ENCODE data around the gene TRAF2. TPM values are rescaled to one million over a fixed set of nuclear protein-coding genes. Genes with fewer than 3 reads are reported as not detected.

Gene TRAF2
- total and polyA plus RNA-seq, 2 donors from 2014 or later = 11.4 to 16.9 TPM

GRCh38 chr9:136853596-136854112 is 32.7 kb upstream of the TRAF2 start:
- no peak for FAIRE-seq
- DNase-seq = peak in 1 of 5 donors; percentile 71
- TF ChIP-seq, protein P1, sequence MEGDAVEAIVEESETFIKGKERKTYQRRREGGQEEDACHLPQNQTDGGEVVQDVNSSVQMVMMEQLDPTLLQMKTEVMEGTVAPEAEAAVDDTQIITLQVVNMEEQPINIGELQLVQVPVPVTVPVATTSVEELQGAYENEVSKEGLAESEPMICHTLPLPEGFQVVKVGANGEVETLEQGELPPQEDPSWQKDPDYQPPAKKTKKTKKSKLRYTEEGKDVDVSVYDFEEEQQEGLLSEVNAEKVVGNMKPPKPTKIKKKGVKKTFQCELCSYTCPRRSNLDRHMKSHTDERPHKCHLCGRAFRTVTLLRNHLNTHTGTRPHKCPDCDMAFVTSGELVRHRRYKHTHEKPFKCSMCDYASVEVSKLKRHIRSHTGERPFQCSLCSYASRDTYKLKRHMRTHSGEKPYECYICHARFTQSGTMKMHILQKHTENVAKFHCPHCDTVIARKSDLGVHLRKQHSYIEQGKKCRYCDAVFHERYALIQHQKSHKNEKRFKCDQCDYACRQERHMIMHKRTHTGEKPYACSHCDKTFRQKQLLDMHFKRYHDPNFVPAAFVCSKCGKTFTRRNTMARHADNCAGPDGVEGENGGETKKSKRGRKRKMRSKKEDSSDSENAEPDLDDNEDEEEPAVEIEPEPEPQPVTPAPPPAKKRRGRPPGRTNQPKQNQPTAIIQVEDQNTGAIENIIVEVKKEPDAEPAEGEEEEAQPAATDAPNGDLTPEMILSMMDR (IDR thresholded peaks at IDR 0.05; ENCODE audit: borderline replicate concordance, extremely low read depth, insufficient read depth) = no peak
- no peaks in the 10 kb centered on the region for H3K27me3 ChIP-seq (ENCODE audit: control insufficient read depth, insufficient read depth, low read length)
- no peak overlapping the region for H3K4me3 ChIP-seq (ENCODE audit: low read length in 3 of 3)
- no peak overlapping the region for H3K9ac ChIP-seq (ENCODE audit: low read length in 3 of 3)
- H3K4me1 ChIP-seq (ENCODE audit: control insufficient read depth in 2 of 3, insufficient read depth in 2 of 3, low read depth in 1 of 3, low read length in 3 of 3) = peaks cover 0 to 24% (median 3%) of the 10 kb centered on the region in 3 donors
- intact Hi-C loops (cut with DNase I) = no loop called here
- H3K27ac ChIP-seq (ENCODE audit: low read depth in 2 of 2, low read length in 2 of 2) = no peak overlapping the region
- no peaks in the 10 kb centered on the region for H3K9me3 ChIP-seq (ENCODE audit: control insufficient read depth in 2 of 3, insufficient read depth in 1 of 3, low read length in 3 of 3)
- no peaks in the 10 kb centered on the region for H3K36me3 ChIP-seq (ENCODE audit: control insufficient read depth in 2 of 3, insufficient read depth in 3 of 3, low read length in 3 of 3)

DNA sequence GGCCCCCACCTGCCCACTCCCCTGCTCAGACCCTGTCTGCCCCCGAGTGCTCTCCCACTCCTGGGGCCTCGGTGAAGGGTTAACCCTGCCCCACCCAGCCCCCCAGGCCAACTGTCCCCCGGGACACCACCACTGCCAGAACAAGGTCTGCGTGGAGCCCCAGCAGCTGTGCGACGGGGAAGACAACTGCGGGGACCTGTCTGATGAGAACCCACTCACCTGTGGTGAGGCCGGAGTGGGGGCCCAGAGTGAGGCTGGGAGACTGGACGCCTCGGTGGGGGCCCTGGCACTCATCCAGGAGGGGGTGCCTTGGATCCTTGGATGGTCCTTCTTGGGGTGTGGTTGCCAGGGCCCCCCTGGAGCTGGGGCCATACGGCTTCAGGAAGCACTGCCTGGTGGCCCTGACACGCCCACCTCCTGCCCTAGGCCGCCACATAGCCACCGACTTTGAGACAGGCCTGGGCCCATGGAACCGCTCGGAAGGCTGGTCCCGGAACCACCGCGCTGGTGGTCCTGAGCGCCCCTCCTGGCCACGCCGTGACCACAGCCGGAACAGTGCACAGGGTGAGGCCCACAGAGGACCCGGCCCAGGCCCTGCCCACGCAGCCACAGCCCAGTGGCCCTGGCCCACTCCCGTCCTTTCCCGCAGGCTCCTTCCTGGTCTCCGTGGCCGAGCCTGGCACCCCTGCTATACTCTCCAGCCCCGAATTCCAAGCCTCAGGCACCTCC is 32.0 kb upstream of the TRAF2 start:
- Histone ChIP-seq H3K4me1 (ENCODE audit: control insufficient read depth in 2 of 3, insufficient read depth in 2 of 3, low read depth in 1 of 3, low read length in 3 of 3) (peaks cover 0 to 24% (median 7%) of the 10 kb centered on the region in 3 donors), H3K27me3 (ENCODE audit: control insufficient read depth, insufficient read depth, low read length) (no peaks in the 10 kb centered on the region), H3K9me3 (ENCODE audit: control insufficient read depth in 2 of 3, insufficient read depth in 1 of 3, low read length in 3 of 3) (no peaks in the 10 kb centered on the region), H3K4me3 (ENCODE audit: low read length in 3 of 3) (no peak overlapping the region), H3K27ac (ENCODE audit: low read depth in 2 of 2, low read length in 2 of 2) (no peak overlapping the region), H3K9ac (ENCODE audit: low read length in 3 of 3) (no peak overlapping the region), H3K36me3 (ENCODE audit: control insufficient read depth in 2 of 3, insufficient read depth in 3 of 3, low read length in 3 of 3) (no peaks in the 10 kb centered on the region)
- DNase-seq = peak in 2 of 5 donors; percentile 51 to 78
- no peak for FAIRE-seq
- intact Hi-C loops (cut with DNase I) = no loop called here
- TF ChIP-seq, protein P1 (IDR thresholded peaks at IDR 0.05; ENCODE audit: borderline replicate concordance, extremely low read depth, insufficient read depth) = no peak

- Histone ChIP-seq H3K9ac (ENCODE audit: low read length in 3 of 3) (no peak overlapping the region), H3K4me3 (ENCODE audit: low read length in 3 of 3) (no peak overlapping the region), H3K27me3 (ENCODE audit: control insufficient read depth, insufficient read depth, low read length) (no peaks in the 10 kb centered on the region), H3K27ac (ENCODE audit: low read depth in 2 of 2, low read length in 2 of 2) (no peak overlapping the region), H3K36me3 (ENCODE audit: control insufficient read depth in 2 of 3, insufficient read depth in 3 of 3, low read length in 3 of 3) (no peaks in the 10 kb centered on the region), H3K9me3 (ENCODE audit: control insufficient read depth in 2 of 3, insufficient read depth in 1 of 3, low read length in 3 of 3) (no peaks in the 10 kb centered on the region), H3K4me1 (ENCODE audit: control insufficient read depth in 2 of 3, insufficient read depth in 2 of 3, low read depth in 1 of 3, low read length in 3 of 3) (peaks cover 0 to 24% (median 7%) of the 10 kb centered on the region in 3 donors)
- peak in 2 of 5 donors; percentile 45 to 67 for DNase-seq
- TF ChIP-seq, protein P1 (IDR thresholded peaks at IDR 0.05; ENCODE audit: borderline replicate concordance, extremely low read depth, insufficient read depth) = no peak
- intact Hi-C loops (cut with DNase I) = no loop called here
- no peak for FAIRE-seq
Measured at GRCh38 chr9:136854842-136855460, 31.4 kb upstream of the TRAF2 start.

Data from kidney (tissue), 14 donors.